DOHH2 (cell line): Measurements from ENCODE around the gene GALNT18.

Source experiments
- CTCF ChIP-seq: fragments of 200-600 bp; sonication (generic); IDR thresholded peaks from one replicate; pipeline ENCODE4 v1.5.1; 2014; ENCODE audit warnings: antibody characterized with exemption, mild to moderate bottlenecking, low read depth, low read length; ENCODE audit not compliant: poor library complexity, severe bottlenecking
- EZH2phosphoT487 ChIP-seq: fragments of 200-600 bp; sonication (generic); IDR thresholded peaks from 2 replicates; pipeline ENCODE4 v1.6.1; 2017; ENCODE audit warnings: borderline replicate concordance, mild to moderate bottlenecking, antibody characterized with exemption, low read length, moderate library complexity, mixed read lengths

GRCh38 chr11:11502263-11502861 lies 119.4 kb downstream of the GALNT18 start:
- TF ChIP-seq EZH2phosphoT487, result no peak
- TF ChIP-seq CTCF, result no peak
